VCaP (cell line): ENCODE data around the gene NFIB.
A peak's percentile ranks its signal among the peaks of the same experiment; 100 is the strongest.

Source experiments
- H3K27ac ChIP-seq: fragments of 450-650 bp; 2 replicates; pipeline ENCODE4 v1.5.1; 2017
- CTCF ChIP-seq: fragments of 450-650 bp; conservative IDR thresholded peaks from 2 replicates; pipeline ENCODE4 v1.5.1; 2017; ENCODE audit warnings: mild to moderate bottlenecking, moderate library complexity

The NFIB gene

GRCh38 chr9:14322211-14323082, 8.5 kb upstream of the NFIB start:
- H3K27ac ChIP-seq: peak overlapping the region; percentile 100
- TF ChIP-seq CTCF: peak; percentile 49

- no peak for TF ChIP-seq CTCF
- H3K27ac ChIP-seq: peak overlapping the region; percentile 100
Observed at GRCh38 chr9:14321517-14322130, 7.7 kb upstream of the NFIB start.

- H3K27ac ChIP-seq: peak overlapping the region; percentile 100
- no peak for TF ChIP-seq CTCF
Observed at GRCh38 chr9:14320271-14321181, 6.6 kb upstream of the NFIB start.

- peak overlapping the region; percentile 100 for H3K27ac ChIP-seq
- no peak for TF ChIP-seq CTCF
Observed at GRCh38 chr9:14318934-14319580, 5.1 kb upstream of the NFIB start.

- TF ChIP-seq CTCF: no peak
- peak overlapping the region; percentile 100 for H3K27ac ChIP-seq
Observed at GRCh38 chr9:14318361-14318760, 4.4 kb upstream of the NFIB start.

- H3K27ac ChIP-seq: peak overlapping the region; percentile 100; the same call in 1 of the 2 replicates
- no peak for TF ChIP-seq CTCF
Observed at GRCh38 chr9:14317667-14318320, 3.9 kb upstream of the NFIB start.
